ENCODE results near the gene ARHGAP21.
"Not testable (repeated sequence)": the region's sequence is repeated elsewhere in the genome, so short reads cannot be mapped to it uniquely, and the experiment has no call there.

ARHGAP21 gene

DNA sequence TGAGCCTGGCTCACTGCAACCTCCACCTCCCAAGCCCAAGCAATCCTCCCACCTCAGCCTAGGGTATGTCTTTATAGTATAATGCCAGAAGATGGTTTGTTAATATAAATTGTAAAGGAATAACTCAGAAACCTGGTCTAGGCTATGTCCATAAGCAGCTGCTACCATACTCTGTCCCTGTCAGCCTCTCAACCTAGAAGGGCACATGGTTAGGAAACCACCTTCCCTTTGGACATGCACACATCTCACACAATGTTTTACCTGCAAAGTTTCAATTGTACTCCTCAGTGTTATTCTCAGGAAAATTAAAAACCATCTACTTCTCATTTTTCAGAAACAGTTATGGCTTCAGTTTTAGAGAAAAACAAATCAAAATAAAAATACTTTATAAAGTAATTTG is 40.1 kb downstream of the ARHGAP21 start:
- no peak for DNase-seq (ENCODE audit: low spot score)

DNA sequence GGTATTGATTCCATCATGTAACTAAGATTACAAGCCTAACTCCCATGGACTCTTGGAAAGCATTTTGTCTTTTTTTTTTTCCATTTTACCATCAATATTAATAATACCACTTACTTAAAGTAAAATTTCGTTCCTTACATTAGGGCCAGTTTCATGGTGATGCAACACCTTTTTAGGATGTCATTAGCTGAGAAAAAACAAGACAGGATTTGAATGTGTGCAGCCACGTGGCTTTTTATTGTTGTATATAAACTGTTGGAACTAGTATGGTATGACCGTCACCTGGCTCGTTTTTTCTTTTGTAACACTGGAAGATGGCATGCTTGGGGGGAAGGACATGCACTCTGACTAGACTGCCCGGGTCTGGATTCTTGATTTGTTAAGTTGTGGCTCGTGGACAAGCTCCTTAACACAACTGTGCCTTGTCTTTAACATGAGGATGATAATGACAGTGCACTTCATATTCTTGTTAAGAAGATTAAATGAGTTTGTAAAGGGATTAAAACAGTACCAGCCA is 42.1 kb downstream of the ARHGAP21 start:
- no peak for DNase-seq (ENCODE audit: low spot score)

DNA sequence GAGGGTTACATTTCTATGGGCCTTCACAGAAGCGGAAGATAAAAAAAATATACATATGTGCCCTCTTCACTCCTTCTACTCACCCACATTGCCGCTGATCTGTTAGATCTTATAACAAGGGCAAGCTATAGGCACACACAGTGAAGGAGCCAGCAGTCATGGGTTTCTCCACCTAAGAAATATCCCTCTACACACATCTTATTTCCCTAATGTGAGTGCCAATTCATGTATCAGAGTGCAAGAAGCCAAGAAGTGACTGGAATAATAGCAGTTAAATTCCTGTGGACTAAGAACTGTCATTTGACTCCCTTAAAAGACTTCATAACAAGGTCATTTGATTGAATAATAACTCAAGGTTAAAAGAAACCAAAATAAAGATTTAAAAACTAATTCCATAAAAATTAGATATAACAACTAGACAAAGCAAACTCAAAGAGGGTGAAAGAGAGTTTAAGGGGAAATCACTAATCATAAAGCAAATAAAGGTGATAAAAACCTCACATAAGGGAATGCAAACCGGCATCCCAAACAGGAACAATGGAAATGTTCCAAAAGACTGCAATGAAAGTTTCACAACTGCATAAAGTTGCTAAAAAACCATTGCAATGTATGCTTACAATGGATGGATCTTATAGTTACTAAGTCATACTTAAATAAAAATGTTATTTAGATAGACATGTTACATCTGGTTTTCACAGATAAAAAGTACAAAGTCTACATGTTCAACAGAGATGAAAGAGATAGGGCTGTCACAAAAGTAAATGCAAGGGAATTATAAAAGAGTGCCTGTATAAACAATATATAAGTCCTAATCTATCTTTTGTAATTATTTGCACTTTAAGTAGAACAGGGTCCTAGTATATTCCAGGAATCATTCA is 42.8 kb downstream of the ARHGAP21 start:
- DNase-seq (ENCODE audit: low spot score): peak; percentile 32

- no peak for DNase-seq (ENCODE audit: low spot score)
Measured at GRCh38 chr10:24678757-24679156, 44.9 kb downstream of the ARHGAP21 start.

- DNase-seq (ENCODE audit: low spot score): no peak
Measured at GRCh38 chr10:24674892-24675632, 48.6 kb downstream of the ARHGAP21 start.

- no peak for DNase-seq (ENCODE audit: low spot score)
Measured at GRCh38 chr10:24670964-24671670, 52.6 kb downstream of the ARHGAP21 start.

DNA sequence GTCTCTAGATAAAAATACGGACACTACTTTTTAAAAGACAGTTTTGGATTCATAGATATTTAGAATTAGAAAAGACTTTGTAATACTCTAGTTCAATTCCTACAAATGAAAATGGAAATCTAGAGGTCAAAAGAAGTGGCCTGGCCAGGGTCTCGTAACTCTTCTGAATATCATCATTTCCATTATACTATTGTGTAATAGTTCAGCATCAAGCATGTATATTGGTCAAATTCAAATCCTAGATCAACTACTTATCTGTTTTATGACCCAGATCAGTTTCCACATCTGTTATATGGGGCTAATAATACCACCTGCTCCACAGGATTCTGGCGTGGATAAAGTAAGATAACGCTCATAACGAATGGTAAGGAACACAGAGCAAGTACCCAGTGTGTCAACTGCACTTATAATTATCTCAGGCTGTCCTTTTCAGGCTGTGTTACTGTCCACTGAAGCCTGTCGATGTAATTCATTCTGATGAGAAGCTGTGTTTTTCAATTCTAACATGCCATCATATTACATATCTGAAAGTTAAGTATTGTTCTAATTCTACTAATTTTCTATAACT is 54.3 kb downstream of the ARHGAP21 start:
- no peak for DNase-seq (ENCODE audit: low spot score)

- DNase-seq (ENCODE audit: low spot score): no peak
Measured at GRCh38 chr10:24668247-24668646, 55.4 kb downstream of the ARHGAP21 start.

- no peak for DNase-seq (ENCODE audit: low spot score)
Measured at GRCh38 chr10:24664991-24665390, 58.7 kb downstream of the ARHGAP21 start.

DNA sequence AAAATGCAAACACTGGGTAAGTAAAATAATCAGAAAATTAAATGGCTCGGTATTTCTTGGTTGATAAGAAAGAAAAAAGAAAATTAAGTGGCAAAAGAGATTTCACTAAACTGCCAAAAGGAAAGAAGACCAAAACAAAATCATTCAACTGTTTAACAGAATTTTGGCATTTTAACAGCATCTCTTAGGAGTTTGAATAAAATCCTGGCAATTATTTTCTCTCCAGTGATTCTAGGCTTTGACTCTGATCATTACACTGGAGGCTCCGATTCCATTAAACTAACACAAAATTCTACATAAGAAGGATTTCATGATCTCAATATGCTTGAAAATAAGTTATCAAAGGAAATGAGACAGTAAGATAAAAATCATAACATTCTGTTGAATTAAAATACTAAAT is 62.3 kb downstream of the ARHGAP21 start:
- no peak for DNase-seq (ENCODE audit: low spot score)

GRCh38 chr10:24658319-24658718 is 65.4 kb downstream of the ARHGAP21 start:
- DNase-seq (ENCODE audit: low spot score): not testable (repeated sequence)

DNA sequence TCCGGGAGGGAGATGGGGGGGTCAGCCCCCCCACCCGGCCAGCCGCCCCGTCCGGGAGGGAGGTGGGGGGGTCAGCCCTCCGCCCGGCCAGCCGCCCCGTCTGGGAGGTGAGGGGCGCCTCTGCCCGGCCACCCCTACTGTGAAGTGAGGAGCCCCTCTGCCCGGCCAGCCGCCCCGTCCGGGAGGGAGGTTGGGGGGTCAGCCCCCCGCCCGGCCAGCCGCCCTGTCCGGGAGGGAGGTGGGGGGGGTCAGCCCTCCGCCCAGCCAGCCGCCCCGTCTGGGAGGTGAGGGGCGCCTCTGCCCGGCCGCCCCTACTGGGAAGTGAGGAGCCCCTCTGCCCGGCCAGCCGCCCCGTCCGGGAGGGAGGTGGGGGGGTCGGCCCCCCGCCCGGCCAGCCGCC is 67.4 kb downstream of the ARHGAP21 start:
- DNase-seq (ENCODE audit: low spot score): not testable (repeated sequence)

DNA sequence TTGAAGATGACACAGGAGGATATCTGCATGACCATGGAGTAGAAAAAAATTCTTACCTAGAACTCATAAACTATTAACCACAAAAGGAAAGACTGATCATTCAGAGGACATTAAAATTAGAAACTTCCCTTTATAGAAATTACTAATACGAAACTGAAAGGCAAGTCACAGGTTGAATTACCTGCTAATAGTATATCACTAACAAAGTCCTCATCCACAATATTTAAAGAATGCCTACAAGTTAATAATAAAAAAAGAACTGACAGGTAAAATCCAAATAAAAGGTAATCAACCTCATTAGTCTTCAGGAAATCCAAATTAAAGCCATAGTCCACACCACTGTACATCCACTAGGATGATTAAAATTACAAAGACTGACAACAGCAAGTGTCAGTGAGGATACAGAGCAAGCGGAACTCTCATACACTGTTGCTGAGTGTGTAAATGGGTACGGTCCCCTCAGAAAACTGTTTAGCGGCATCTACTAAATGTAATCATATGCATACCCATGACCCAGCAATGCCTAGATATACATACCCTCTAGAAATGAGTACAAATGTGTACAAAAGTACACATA is 71.2 kb downstream of the ARHGAP21 start:
- no peak for DNase-seq (ENCODE audit: low spot score)

DNA sequence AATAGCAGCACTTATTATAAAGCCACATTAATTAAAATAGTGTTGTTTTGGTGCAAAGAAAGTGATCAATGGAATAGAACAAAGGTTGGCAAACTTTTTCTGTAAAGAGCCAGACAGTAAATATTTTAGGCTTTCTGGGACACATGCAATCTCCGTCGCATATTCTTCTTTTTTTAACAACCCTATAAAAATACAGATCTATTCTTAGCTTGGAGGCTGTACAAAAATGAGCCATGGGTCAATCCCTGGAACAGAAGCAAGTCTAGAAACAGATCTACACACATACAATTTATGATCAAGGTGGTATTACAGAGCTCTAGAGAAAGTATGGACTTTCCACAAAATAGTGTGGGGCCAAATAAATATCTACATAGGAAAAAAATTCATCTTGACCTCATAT is 71.8 kb downstream of the ARHGAP21 start:
- no peak for DNase-seq (ENCODE audit: low spot score)

- no peak for DNase-seq (ENCODE audit: low spot score)
Measured at GRCh38 chr10:24650669-24651391, 72.9 kb downstream of the ARHGAP21 start.

- DNase-seq (ENCODE audit: low spot score): no peak
Measured at GRCh38 chr10:24645784-24646183, 77.9 kb downstream of the ARHGAP21 start.

DNA sequence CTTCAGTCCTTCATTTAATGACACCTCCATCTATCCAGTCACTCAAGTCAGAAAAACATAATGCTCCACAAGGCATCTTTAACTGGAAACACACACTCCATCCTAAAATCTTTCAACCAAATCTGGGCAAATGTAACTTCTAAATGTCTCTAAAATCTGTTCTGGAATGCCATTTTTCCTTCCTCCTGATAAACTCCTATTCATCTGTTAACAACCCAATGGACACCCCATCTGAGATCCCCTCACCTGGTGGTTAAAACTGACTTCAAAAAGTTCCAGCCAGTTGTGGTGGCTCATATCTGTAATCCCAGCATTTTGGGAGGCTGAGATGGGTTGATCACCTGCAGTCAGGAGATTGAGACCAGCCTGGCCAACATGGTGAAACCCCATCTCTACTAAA is 78.7 kb downstream of the ARHGAP21 start:
- DNase-seq (ENCODE audit: low spot score): no peak

- no peak for DNase-seq (ENCODE audit: low spot score)
Measured at GRCh38 chr10:24643679-24644209, 79.9 kb downstream of the ARHGAP21 start.

DNA sequence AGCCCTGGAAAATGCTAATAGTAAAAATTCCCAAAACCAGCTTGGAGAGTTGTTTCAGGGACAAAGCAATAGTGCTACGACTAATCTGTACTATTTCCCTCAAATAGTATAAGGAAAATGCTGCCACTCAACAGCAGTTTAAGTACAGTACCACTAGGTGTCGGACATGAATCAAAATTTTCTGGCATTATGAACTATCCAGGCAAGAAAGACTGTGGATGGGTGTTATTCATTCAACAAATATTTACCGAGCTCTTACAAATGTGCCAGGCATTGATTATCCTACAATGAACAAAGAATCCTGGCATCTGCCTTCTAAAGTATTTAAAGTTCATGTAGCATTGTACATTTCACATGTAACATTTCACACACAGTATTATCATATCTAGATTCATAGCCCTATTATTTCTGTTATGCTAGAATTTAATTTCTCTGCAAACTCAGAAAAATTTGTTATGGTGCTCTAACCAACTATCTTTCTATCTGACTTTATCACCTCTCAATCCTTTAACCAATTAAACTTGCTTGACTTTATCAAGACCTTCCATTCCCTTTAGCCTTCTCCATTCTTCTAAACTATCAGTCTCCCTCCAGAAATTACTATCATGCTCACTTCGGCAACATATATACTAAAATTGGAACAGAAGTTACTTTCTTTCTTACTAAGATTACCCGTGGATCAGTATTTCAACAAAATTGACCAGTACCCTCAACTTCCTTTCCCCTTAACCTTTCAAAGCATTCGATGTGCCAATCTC is 80.6 kb downstream of the ARHGAP21 start:
- peak; percentile 74 for DNase-seq (ENCODE audit: low spot score)

DNA sequence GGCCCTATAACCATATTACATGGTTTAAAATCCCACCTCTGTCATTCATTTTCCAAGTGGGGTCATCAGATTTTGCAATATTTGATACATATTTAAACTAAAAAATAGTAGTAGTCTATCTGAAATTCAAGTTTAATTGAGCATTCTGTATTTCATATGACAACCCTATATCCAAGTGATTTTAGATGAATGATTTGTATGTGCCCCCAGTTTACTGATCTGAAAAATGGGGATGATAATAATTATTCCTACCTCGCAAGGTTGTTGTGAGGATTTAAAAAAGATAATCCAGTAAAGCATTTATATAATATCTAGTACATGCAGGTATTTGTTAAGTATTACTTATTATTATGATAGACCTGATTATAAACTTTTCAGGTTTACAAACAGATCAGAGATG is 84.6 kb downstream of the ARHGAP21 start:
- DNase-seq (ENCODE audit: low spot score): no peak
